ENCODE results near the gene LPIN2. TPM values are rescaled to one million over a fixed set of nuclear protein-coding genes. Genes with fewer than 3 reads are reported as not detected.

The LPIN2 gene
- total and polyA plus RNA-seq, 4 donors, result 58.6 to 284 (median 103) TPM

GRCh38 chr18:2984091-2984490 lies 28.9 kb downstream of the LPIN2 start:
- peak overlapping the region in 1 of 2 donors; percentile 40 for H3K9ac ChIP-seq (ENCODE audit: low read depth in 1 of 2, low read length in 2 of 2)
- peak overlapping the region; percentile 87 to 90 for H3K27ac ChIP-seq (ENCODE audit: low read depth in 1 of 2, low read length in 2 of 2)
- WGBS, result 75% methylated on average over 3 of the region's 3 CpGs
- no peak overlapping the region for H3K4me3 ChIP-seq (ENCODE audit: low read depth in 1 of 3, low read length in 3 of 3)
- no peak for DNase-seq (ENCODE audit: low spot score)
- no peaks in the 10 kb centered on the region for H3K36me3 ChIP-seq (ENCODE audit: control insufficient read depth in 4 of 4, insufficient read depth in 3 of 4, low read depth in 1 of 4, low read length in 3 of 4)
- H3K9me3 ChIP-seq (ENCODE audit: control insufficient read depth in 4 of 4, low read length in 3 of 4), result no peaks in the 10 kb centered on the region
- H3K4me1 ChIP-seq (ENCODE audit: control insufficient read depth in 4 of 4, insufficient read depth in 4 of 4, low read length in 3 of 4), result peaks cover 0 to 56% (median 39%) of the 10 kb centered on the region in 4 donors
- no peaks in the 10 kb centered on the region for H3K27me3 ChIP-seq (ENCODE audit: control insufficient read depth in 4 of 4, insufficient read depth in 4 of 4, low read length in 3 of 4)
- TF ChIP-seq, protein P1, sequence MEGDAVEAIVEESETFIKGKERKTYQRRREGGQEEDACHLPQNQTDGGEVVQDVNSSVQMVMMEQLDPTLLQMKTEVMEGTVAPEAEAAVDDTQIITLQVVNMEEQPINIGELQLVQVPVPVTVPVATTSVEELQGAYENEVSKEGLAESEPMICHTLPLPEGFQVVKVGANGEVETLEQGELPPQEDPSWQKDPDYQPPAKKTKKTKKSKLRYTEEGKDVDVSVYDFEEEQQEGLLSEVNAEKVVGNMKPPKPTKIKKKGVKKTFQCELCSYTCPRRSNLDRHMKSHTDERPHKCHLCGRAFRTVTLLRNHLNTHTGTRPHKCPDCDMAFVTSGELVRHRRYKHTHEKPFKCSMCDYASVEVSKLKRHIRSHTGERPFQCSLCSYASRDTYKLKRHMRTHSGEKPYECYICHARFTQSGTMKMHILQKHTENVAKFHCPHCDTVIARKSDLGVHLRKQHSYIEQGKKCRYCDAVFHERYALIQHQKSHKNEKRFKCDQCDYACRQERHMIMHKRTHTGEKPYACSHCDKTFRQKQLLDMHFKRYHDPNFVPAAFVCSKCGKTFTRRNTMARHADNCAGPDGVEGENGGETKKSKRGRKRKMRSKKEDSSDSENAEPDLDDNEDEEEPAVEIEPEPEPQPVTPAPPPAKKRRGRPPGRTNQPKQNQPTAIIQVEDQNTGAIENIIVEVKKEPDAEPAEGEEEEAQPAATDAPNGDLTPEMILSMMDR (IDR thresholded peaks at IDR 0.05; ENCODE audit: low read depth, low read length, missing input control), result peak; percentile 3
- TF ChIP-seq SP1 (IDR thresholded peaks at IDR 0.05), result no peak

DNA sequence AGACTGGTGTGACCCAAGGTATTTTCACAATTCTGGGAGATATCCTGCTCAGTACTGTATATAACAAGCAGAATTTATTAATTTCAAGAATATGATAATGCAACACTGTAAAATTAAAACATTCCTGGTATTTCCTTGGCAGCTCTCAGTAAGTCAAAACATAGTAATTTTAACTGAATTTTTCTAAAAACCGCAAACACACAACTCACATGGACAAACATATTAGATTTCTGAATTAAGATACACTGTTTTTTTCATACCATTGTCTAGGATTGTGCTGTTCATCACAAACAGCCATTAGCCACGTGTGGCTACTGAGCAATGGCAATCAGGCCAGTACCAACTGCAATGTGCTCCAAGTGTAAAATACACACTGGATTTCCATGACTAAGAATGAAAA lies 29.6 kb downstream of the LPIN2 start:
- no peak for TF ChIP-seq RAD21 (IDR thresholded peaks at IDR 0.05)
- TF ChIP-seq SP1 (IDR thresholded peaks at IDR 0.05), result no peak
- no peak for TF ChIP-seq JUND (IDR thresholded peaks at IDR 0.05)
- TF ChIP-seq RXRA (IDR thresholded peaks at IDR 0.05), result no peak
- no peak for TF ChIP-seq EGR1 (IDR thresholded peaks at IDR 0.05; ENCODE audit: low read depth in 2 of 2)
- TF ChIP-seq NR2F2 (IDR thresholded peaks at IDR 0.05), result no peak
- no peak for TF ChIP-seq YY1 (IDR thresholded peaks at IDR 0.05)
- TF ChIP-seq ZBTB33 (IDR thresholded peaks at IDR 0.05), result no peak
- no peak for TF ChIP-seq FOXA2 (IDR thresholded peaks at IDR 0.05)
- no peak for TF ChIP-seq GABPA (IDR thresholded peaks at IDR 0.05 in 1 of 2, conservative IDR thresholded peaks at IDR 0.05 in 1 of 2)
- TF ChIP-seq HNF4G (IDR thresholded peaks at IDR 0.05), result no peak
- TF ChIP-seq, protein P2, sequence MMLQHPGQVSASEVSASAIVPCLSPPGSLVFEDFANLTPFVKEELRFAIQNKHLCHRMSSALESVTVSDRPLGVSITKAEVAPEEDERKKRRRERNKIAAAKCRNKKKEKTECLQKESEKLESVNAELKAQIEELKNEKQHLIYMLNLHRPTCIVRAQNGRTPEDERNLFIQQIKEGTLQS (IDR thresholded peaks at IDR 0.05), result no peak
- peak overlapping the region; percentile 87 to 88 for H3K27ac ChIP-seq (ENCODE audit: low read depth in 1 of 2, low read length in 2 of 2)
- DNase-seq (ENCODE audit: low spot score), result no peak
- no peaks in the 10 kb centered on the region for H3K27me3 ChIP-seq (ENCODE audit: control insufficient read depth in 4 of 4, insufficient read depth in 4 of 4, low read length in 3 of 4)
- H3K36me3 ChIP-seq (ENCODE audit: control insufficient read depth in 4 of 4, insufficient read depth in 3 of 4, low read depth in 1 of 4, low read length in 3 of 4), result no peaks in the 10 kb centered on the region
- no peak overlapping the region for H3K4me3 ChIP-seq (ENCODE audit: low read depth in 1 of 3, low read length in 3 of 3)
- peak overlapping the region in 1 of 2 donors; percentile 70 for H3K9ac ChIP-seq (ENCODE audit: low read depth in 1 of 2, low read length in 2 of 2)
- peaks cover 3 to 62% (median 41%) of the 10 kb centered on the region in 4 donors for H3K4me1 ChIP-seq (ENCODE audit: control insufficient read depth in 4 of 4, insufficient read depth in 4 of 4, low read length in 3 of 4)
- H3K9me3 ChIP-seq (ENCODE audit: control insufficient read depth in 4 of 4, low read length in 3 of 4), result no peaks in the 10 kb centered on the region
- 61% methylated on average over 2 of the region's 2 CpGs for WGBS

GRCh38 chr18:2982452-2983269 lies 30.3 kb downstream of the LPIN2 start:
- no peaks in the 10 kb centered on the region for H3K36me3 ChIP-seq (ENCODE audit: control insufficient read depth in 4 of 4, insufficient read depth in 3 of 4, low read depth in 1 of 4, low read length in 3 of 4)
- H3K27ac ChIP-seq (ENCODE audit: low read depth in 1 of 2, low read length in 2 of 2), result peak overlapping the region; percentile 87 to 88
- H3K4me3 ChIP-seq (ENCODE audit: low read depth in 1 of 3, low read length in 3 of 3), result peak overlapping the region; percentile 51 to 79 (median 69)
- H3K9me3 ChIP-seq (ENCODE audit: control insufficient read depth in 4 of 4, low read length in 3 of 4), result no peaks in the 10 kb centered on the region
- peaks cover 3 to 64% (median 43%) of the 10 kb centered on the region in 4 donors for H3K4me1 ChIP-seq (ENCODE audit: control insufficient read depth in 4 of 4, insufficient read depth in 4 of 4, low read length in 3 of 4)
- WGBS, result 13% methylated on average over 2 of the region's 2 CpGs
- peak overlapping the region; percentile 92 to 100 for H3K9ac ChIP-seq (ENCODE audit: low read depth in 1 of 2, low read length in 2 of 2)
- no peak for DNase-seq (ENCODE audit: low spot score)
- no peaks in the 10 kb centered on the region for H3K27me3 ChIP-seq (ENCODE audit: control insufficient read depth in 4 of 4, insufficient read depth in 4 of 4, low read length in 3 of 4)
- peak; percentile 64 to 89 for TF ChIP-seq RXRA (IDR thresholded peaks at IDR 0.05)
- TF ChIP-seq, protein P2 (IDR thresholded peaks at IDR 0.05), result peak; percentile 10
- TF ChIP-seq TAF1 (conservative IDR thresholded peaks at IDR 0.05), result peak; percentile 96
- TF ChIP-seq MAX (IDR thresholded peaks at IDR 0.05), result peak; percentile 89
- peak; percentile 84 to 90 for TF ChIP-seq HNF4A (conservative IDR thresholded peaks at IDR 0.05)
- no peak for TF ChIP-seq GABPA (IDR thresholded peaks at IDR 0.05 in 1 of 2, conservative IDR thresholded peaks at IDR 0.05 in 1 of 2)
- peak; percentile 90 for TF ChIP-seq SP1 (IDR thresholded peaks at IDR 0.05)
- peak; percentile 91 for TF ChIP-seq YY1 (IDR thresholded peaks at IDR 0.05)
- TF ChIP-seq RAD21 (IDR thresholded peaks at IDR 0.05), result peak; percentile 45 to 56
- peak; percentile 76 for TF ChIP-seq ZBTB33 (IDR thresholded peaks at IDR 0.05)
- no peak for TF ChIP-seq HNF4G (IDR thresholded peaks at IDR 0.05)
